Cortex of kidney (tissue), 1 donor: ENCODE data around the gene GAL3ST2.
"Not testable (repeated sequence)": the region's sequence is repeated elsewhere in the genome, so short reads cannot be mapped to it uniquely, and the experiment has no call there.

Experiments used
- DNase-seq: peaks from one replicate; lab custom pipeline; 2025; lab: John Stamatoyannopoulos, UW

GAL3ST2 gene

GRCh38 chr2:241776336-241777169 lies at the start of gene GAL3ST2:
GAL3ST2 (plus strand) TSS chr2:241776822; CDS start chr2:241776956, 134 bp downstream.
- no peak for DNase-seq

- no peak for DNase-seq
Observed at GRCh38 chr2:241728000-241728399, 48.6 kb upstream of the GAL3ST2 start.

GRCh38 chr2:241728627-241729026 lies 48.0 kb upstream of the GAL3ST2 start:
- no peak for DNase-seq

- DNase-seq: no peak
Observed at GRCh38 chr2:241729868-241730267, 46.8 kb upstream of the GAL3ST2 start.

GRCh38 chr2:241730671-241731293 lies 45.8 kb upstream of the GAL3ST2 start:
- no peak for DNase-seq

- not testable (repeated sequence) for DNase-seq
Observed at GRCh38 chr2:241732513-241733186, 44.0 kb upstream of the GAL3ST2 start.

GRCh38 chr2:241733391-241734207 lies 43.0 kb upstream of the GAL3ST2 start:
- no peak for DNase-seq

GRCh38 chr2:241734208-241734466 lies 42.5 kb upstream of the GAL3ST2 start:
- DNase-seq: no peak

GRCh38 chr2:241734467-241735208 lies 42.0 kb upstream of the GAL3ST2 start, which contains the start of gene D2HGDH:
D2HGDH (plus strand) TSS chr2:241734630; CDS start chr2:241735225, 595 bp downstream.
- peak; percentile 65 for DNase-seq

- no peak for DNase-seq
Observed at GRCh38 chr2:241736111-241736510, 40.5 kb upstream of the GAL3ST2 start.

- DNase-seq: no peak
Observed at GRCh38 chr2:241738040-241738686, 38.5 kb upstream of the GAL3ST2 start.

GRCh38 chr2:241739177-241739576 lies 37.4 kb upstream of the GAL3ST2 start:
- no peak for DNase-seq

GRCh38 chr2:241739651-241740050 lies 37.0 kb upstream of the GAL3ST2 start:
- DNase-seq: no peak

GRCh38 chr2:241741016-241741415 lies 35.6 kb upstream of the GAL3ST2 start:
- no peak for DNase-seq

- DNase-seq: no peak
Observed at GRCh38 chr2:241742320-241742939, 34.2 kb upstream of the GAL3ST2 start.

- not testable (repeated sequence) for DNase-seq
Observed at GRCh38 chr2:241743008-241743407, 33.6 kb upstream of the GAL3ST2 start.

GRCh38 chr2:241743620-241744019 lies 33.0 kb upstream of the GAL3ST2 start:
- no peak for DNase-seq

- DNase-seq: no peak
Observed at GRCh38 chr2:241744028-241744754, 32.4 kb upstream of the GAL3ST2 start.

GRCh38 chr2:241745276-241745675 lies 31.3 kb upstream of the GAL3ST2 start:
- no peak for DNase-seq

- no peak for DNase-seq
Observed at GRCh38 chr2:241746084-241746483, 30.5 kb upstream of the GAL3ST2 start.
